Retina (tissue), 1 donor: ENCODE data around the gene SMARCA4.
"Not testable (repeated sequence)": the region's sequence is repeated elsewhere in the genome, so short reads cannot be mapped to it uniquely, and the experiment has no call there.

Experiments
- DNase-seq: peaks from one replicate; pipeline ENCODE4 v3.0.0-alpha.2; 2016

SMARCA4 gene

DNA sequence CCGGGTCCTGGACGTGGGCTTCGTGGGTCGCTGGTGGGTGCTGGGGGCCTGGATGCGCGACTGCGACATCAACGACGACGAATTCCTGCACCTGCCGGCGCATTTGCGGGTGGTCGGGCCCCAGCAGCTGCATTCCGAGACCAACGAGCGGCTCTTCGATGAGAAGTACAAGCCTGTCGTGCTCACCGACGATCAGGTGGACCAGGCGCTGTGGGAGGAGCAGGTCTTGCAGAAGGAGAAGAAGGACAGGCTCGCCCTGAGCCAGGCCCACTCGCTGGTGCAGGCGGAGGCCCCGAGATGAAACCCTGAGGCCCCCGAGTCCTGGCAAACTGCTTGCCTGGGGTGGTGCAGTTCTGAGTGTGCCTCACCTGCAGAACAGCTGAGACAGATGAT, 31.4 kb upstream of the SMARCA4 start:
- DNase-seq: no peak

DNA sequence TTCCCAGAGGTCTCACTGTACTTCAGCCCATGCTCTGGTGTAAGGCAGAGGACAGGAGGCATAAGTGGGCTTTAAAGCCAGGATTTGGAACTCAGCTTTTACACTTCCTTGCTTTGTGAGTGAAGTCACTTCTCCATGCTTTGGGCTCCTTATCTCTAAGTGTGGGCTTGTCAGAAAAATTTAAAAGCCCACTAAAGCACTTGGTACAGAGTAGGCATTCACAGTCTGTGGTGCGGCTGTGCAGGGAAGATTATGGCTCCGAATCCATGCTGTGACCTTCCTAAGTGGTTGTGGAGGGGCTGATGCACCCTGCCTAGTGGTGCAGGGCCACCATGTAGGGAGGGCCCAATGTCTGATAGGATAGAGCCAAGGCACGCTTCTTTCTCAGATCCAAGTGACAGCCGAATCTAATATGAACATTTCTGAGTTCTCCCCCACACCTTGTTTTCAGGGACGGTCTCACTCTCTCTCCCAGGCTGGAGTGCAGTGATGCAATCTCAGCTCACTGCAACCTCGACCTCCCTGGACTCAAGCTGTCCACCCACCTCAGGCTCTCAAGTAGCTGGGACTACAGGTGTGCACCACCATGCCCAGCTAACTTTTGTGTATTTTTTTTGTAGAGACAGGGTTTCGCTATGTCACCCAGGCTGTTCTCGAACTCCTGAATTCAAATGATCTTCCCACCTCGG, 25.3 kb upstream of the SMARCA4 start:
- DNase-seq: no peak

DNA sequence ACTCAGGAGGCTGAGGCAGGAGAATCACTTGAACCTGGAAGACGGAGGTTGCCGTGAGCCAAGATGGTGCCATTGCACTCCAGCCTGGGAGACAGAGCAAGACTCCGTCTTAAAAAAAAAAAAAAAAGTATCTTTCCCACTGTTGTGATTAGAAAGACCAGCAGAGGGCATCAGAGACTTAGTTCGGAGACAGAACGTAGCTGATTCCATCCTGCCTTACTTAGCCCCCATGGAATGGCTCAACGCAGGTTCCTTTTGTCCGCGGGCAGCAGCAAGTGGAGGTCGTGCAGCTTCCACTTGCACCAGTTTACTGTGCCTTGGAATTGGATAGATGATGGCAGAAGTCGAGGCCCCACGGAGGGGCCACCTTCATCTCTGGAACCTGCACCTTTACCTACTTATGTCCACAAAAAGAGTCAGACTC, 24.2 kb upstream of the SMARCA4 start:
- DNase-seq: peak; percentile 81

DNA sequence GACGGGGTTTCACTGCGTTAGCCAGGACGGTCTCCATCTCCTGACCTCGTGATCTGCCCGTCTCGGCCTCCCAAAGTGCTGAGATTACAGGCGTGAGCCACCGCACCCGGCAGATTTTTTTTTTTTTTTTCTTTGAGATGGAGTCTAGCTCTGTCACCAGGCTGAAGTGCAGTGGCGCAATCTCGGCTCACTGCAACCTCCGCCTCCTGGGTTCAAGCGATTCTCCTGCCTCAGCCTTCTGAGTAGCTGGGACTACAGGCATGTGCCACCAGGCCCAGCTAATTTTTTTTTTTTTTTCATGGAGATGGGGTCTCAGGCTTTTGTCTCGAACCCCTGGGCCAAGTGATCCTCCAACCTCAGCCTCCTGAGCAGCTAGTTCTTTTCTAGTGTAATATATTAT, 19.2 kb upstream of the SMARCA4 start:
- DNase-seq: not testable (repeated sequence)

DNA sequence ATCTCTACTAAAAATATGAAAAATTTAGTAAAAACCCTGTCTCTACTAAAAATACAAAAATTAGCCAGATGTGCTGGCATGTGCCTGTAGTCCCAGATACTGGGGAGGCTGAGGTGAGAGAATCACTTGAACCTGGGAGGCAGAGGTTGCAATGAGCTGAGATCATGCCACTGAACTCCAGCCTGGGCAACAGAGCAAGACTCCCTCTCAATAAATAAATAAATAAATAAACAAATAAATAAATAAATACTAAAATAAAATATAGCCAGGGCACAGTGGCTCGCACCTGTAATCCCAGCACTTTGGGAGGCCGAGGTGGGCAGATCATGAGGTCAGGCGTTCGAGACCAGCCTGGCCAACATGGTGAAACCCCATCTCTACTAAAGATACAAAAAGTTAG, 17.4 kb upstream of the SMARCA4 start:
- not testable (repeated sequence) for DNase-seq

DNA sequence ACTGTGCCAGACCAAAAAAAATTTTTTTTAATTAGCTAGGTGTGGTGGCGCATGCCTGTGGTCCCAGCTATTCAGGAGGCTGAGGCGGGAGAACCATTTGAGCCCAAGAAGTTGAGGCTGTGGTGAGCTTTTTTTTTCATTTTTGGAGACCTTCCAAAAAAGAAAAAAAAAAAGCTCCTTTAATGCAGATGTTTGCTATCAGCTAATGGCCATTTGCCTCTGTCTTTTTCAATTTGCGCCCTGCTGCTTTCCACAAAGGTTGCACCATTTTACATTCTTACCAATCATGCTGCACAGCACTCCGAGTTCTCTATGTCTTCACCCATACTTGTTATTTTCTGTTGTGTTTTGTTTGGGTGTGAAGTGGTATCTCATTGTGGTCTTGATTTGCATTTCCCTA, 15.6 kb upstream of the SMARCA4 start:
- DNase-seq: no peak

DNA sequence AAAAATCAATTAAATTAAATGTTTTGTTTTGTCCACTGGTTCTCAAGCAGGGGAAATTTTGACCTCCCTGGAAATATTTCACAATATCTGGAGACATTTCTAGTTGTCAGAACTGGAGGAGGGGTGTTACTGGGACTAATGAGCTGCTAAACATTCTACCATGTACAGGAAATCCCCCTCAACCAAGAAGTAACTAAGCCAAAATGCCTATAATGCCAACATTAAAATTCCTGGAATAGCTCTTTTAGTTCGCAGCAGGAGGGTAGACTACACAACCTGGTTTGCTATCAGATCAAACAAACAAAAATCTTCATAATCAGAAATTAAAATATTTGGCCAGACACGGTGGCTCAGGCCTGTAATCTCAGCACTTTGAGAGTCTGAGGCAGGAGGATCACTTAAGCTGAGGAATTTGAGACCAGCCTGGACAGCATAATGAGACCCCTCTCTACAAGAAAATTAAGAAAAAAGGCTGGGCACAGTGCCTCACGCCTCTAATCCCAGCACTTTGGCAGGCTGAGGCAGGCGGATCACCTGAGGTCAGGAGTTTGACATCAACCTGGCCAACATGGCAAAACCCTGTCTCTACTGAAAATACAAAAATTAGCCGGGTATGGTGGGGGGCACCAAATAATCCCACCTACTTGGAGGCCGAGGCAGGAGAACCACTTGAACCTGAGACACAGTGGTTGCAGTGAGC, 13.7 kb upstream of the SMARCA4 start:
- no peak for DNase-seq

GRCh38 chr19:10952809-10953208, 8.0 kb upstream of the SMARCA4 start:
- DNase-seq: no peak

DNA sequence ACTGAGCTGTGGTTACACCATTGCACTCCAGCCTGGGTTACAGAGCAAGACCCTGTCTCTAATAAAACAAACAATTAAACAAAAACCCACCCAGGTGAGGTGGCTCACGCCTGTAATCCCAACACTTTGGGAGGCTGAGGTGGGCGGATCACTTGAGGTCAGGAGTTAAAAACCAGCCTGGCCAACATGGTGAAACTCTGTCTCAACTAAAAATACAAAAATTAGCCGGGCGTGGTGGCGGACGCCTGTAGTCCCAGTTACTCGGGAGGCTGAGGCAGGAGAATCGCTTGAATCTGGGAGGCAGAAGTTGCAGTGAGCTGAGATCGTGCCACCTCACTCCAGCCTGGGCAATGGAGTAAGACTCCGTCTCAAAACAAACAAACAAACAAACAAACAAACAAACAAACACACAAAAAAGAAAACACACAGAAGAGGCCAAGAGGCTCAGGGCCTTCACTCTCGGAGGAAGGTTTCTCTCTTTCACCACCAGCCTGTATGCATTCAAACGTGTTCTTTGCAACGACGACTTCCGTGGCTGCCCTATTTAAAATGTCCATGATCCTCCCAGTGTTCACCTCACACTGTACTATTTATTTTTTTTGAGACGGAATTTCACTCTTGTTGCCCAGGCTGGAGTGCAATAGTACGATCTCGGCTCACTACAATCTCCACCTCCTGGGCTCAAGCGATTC, 1.4 kb upstream of the SMARCA4 start:
- not testable (repeated sequence) for DNase-seq

DNA sequence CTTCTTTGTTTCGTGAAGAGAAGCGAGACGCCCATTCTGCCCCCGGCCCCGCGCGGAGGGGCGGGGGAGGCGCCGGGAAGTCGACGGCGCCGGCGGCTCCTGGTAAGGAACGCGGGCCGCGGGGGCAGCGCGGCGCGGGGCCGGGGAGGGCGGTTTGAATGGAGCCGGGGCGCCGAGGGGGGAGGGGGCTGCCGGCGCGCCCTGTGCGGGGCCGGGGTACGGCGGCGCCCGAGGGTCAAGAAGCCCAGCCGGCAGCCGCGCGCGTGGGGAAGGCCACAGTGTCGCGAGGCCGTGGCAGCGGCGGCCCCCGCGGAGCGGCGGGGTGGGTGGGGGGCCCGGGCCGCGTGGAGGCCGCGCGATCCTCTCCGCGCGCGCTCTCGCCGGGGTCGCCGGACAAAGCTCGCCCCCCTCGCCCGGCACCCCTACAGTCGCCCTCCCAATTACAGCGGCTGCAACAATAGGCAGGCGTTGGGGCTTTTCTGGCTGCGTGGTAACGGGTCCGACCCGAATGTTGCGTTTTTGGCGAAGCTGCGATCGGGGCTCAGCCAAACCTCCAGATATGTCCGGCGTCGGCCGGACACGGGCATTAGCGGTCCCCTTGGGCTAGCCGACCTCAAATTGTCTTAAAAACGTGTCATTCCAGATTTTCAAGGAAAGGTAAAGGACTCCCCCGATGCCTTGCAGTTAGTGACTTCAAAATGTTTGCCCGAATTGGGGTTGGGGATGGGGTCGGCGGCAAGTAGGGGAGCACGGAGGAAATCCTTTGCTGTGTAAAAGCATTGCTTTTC, 437 bp downstream of the SMARCA4 start:
- peak; percentile 63 for DNase-seq

GRCh38 chr19:10962863-10963262, 2.0 kb downstream of the SMARCA4 start:
- DNase-seq: no peak

DNA sequence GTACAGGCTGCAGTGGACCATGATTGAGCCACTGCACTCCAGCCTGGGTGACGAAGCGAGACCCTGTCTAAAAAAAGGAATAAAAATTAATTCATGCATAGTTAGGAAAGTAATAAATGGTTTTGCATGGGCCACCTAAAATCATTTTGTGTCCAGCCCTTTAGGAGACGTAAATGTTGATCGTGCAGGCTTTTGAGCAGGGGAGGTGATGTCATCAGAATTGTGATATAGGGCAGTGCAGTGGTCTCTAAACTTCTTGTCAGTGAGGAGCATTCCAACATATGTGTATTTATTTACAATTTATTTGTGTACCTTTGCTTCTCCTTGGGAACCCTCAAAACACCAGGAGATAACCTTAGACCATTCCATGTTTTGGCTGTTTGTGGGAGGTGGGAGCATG, 3.0 kb downstream of the SMARCA4 start:
- DNase-seq: no peak

DNA sequence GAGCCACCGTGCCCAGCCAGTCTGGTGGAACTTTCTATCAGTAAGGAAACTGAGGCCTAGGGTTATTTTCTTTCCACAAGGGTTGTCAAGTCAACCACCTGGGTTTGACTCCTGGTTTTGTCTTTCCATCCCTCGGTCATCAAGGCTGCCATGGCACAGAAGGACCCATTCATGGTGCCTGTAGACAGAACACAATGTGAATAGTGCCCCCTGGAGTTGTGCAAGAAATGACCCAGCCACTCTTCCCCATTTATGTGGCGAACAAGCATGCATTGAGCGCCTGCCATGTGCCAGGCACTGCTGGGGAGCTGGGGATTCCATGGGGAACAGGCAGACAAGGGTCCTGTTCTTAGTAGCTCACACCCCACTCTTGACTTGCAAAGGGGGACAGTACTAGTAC, 4.1 kb downstream of the SMARCA4 start:
- DNase-seq: no peak

DNA sequence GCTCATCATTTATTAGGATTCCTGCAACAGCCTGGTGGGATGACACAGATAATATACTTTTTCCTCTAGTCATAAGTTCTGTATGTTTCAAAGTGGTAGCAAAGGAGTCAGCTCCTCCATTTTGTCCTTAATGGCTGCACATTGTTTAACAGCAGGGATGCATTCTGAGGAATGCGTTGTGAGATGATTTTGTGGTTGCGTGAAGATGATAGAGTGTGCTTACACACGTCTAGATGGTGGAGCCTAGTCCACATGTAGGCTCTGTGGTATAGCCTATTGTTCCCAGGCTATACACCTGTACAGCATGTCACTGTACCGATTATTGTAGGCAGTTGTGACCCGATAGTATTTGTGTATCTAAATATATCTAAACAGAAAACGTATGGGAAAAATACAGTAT, 4.6 kb downstream of the SMARCA4 start:
- no peak for DNase-seq

GRCh38 chr19:10966809-10967208, 6.0 kb downstream of the SMARCA4 start:
- DNase-seq: no peak

DNA sequence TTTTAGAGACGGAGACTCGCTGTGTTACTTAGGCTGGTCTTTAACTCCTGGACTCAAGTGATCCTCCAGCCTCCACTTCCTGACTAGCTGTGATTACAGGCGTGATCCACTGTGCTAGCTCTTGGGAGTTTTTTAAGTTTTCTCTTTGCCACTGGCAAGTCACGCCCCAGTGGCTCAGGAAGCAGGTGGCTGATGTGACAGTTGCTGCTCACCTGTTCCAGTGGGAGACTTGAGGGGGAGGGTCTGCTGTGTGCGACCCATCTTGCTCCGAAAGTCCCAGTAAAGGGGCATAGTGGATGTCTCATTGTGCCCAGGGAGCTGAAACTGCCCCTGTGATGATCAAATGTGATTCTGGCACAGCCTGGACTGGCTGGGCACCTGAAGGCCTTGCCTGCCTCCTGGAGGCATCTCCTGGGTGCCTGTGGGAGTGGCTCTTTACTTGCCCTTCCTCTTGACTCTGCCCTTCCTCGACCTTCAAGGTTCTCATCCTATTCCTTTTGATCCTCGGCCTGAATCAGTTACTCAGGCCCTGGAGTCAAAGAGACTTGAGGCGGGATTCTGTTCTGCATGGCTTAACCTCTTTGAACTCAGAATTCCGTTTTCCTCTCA, 7.8 kb downstream of the SMARCA4 start:
- DNase-seq: no peak

- no peak for DNase-seq
Measured at GRCh38 chr19:10971107-10971726, 10.4 kb downstream of the SMARCA4 start.

DNA sequence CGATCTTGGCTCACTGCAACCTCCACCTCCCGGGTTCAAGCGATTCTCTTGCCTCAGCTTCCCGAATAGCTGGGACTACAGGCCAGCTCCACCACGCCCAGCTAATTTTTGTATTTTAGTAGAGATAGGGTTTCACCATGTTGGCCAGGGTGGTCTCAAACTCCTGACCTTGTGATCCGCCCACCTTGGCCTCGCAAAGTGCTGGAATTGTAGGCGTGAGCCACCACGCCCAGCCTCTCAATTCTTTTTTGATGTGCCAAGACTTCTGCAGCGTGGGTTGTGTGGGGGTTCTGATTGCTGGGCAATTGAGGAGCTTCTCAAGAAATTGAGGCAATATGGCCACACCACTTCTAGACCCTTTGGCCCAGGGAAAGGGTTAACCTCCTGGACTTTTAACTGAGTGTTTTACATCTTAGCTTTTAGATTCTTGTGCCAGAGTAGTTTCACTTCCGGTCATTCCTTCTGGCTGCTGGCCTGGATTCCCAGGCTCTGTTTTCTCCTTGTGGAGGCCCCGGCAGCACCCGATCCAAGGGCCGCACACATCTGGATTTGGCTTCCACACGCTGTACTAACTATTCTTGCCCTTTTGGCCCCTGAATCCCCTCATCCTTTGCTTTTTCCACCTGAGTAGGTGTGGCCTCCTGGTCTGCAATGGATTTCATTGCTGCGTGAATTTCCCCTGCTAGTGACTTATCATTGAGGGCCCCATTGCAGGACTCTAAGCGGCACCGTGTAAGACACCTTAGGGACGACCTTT, 14.7 kb downstream of the SMARCA4 start:
- DNase-seq: no peak

DNA sequence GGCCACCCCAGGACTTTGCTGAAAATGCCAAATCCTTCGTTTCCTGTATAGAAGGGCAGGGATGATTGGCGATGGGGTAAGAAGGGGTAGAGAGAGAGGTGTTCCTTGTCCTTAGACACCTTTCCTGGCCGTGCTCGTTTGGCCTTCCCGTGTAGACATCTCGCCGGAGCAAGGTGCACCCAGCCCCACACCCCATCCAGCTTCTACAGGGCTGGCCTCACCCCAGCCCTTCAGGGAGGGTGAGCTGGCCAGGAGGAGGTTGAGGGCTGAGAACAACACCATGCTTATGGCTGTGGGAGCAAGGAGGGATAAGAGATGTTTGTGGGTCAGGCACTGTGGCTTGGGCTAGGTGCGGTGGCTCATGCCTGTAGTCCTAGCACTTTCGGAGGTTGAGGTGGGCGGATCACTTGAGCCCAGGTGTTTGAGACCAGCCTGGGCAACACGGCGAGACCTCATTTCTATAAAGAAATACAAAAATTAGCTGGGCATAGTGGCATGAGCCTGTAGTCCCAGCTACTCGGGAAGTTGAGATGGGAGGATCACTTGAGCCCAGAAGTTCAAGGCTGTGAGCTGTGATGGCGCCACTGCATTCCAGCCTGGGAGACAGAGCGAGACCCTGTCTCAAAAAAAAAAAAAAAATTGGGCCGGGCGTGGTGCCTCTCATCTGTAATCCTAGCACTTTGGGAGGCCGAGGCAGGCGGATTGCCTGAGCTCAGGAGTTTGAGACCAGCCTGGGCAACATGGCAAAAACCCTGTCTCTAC, 15.5 kb downstream of the SMARCA4 start:
- no peak for DNase-seq

GRCh38 chr19:10977742-10978092, 16.9 kb downstream of the SMARCA4 start:
- DNase-seq: no peak

DNA sequence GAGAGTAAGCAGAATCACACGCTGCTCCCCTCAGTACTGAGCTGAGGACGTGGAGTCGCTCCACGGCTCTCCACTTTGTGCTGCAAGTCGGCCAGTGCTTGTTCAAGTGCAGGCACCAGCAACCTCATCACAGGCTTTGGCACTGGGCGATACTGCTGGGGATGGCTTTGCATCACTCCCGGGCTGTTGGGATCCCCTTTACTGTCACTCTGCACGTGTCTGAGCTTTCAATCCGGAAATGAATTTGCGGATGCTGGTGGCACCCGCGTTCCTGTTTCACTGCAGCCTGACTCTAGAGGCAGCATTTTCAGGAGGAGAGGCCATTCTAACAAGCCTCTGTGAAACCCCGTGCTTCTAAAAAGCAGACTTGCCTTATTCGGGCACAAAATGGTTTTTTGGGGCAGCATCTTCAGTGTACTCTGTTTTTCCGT, 19.1 kb downstream of the SMARCA4 start:
- DNase-seq: no peak
